GM19452 (cell line): Measurements from ENCODE around the gene FOXN1.

Source experiments
- ATAC-seq: cut with Tn5 transposase; IDR thresholded peaks from one replicate; pipeline ENCODE4 v1.9.1; 2021; ENCODE audit not compliant: unreplicated experiment

FOXN1 gene

DNA sequence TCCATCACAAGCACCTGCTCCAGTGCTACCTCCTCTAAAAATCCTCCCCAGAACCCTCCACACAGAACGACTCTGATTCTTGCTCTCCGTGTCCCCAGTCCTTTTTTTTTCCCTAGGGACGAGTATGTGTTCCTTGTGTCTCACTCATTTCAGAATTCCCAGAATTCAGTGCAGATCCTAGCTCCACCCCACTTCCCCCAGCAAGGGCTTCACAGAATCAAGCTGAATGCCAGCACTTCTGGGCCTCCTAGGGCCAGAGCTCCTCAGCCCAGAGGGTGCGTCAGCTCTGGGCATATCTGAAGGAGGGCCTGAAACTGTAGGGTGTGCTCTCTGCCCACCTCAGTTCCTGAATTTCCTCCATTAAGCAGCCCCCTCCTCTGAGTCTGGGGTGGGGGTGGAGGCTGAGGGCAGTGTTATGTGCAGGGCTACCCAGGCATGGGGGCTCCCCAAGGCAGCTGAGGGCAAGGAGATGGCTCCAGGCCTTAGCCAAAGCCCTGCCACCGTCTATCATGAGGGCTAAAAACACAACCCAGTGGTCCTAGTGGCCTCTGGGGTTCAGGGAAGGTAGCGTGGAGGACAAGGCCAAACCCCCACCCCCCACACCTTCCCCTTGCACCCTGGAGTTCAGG is 39.8 kb downstream of the FOXN1 start:
- no peak for ATAC-seq

DNA sequence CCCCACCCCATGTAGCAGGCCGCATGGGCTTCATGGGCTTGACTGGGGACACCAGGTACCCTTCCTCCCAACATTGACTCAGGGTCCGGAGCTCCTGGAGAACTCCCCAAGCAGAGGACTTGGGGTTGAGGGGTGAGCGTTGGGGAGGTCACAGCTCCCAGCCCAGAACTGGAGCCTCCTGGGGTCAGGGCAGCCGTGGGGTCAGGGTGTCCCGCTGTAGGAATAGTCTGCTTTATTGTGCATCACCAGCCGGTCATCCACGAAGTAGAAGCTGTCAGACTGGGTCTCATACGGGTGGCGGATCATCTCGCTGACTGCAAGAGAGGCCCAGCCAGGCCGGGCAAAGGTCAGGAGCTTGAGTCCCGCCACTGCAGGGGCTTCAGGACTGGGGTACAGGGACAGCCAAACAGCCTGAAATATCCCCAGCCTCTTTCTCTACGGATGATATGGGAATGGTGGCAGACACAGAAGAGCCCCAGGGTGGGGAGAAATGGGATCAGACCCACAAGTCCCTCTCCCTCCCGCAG is 41.0 kb downstream of the FOXN1 start:
- ATAC-seq = no peak

DNA sequence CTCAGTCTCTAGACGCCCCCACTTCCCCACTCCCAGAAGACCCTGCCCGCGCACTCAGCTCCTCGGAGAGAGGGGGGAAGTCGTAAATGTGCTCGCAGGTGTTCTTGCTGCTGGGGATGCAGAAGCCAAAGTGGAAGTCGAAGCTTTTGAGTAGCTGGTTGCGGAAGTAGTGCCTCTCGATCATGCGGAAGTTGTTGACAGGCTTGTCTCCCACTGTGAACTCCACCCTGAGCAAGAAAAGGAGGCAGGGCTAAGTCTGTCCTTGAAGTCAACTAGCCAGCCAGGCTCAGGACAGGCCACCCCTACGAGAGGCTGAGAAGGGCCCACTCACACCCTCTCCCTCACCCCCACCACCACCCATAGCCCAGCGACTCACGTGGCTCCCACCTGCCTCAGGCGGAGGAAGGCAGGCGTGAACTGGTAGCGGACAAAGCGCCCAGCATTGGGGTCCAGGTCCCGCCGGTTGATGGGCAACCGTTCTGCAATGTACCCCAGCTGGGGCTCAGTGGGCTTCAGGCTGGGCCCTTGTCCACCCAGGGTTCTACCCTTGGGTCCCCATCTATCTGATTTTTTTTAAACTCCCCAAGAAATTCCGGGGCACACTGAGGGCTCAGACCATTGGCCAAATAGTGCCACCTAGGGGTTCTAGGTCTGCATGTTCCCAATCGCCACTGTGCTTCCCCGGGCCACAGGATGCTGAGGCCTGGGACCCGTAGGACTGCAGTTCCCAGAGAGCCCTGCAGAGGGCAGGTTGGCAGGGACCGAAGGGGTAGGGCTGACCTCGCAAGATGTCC is 41.7 kb downstream of the FOXN1 start:
- peak; percentile 41 for ATAC-seq

DNA sequence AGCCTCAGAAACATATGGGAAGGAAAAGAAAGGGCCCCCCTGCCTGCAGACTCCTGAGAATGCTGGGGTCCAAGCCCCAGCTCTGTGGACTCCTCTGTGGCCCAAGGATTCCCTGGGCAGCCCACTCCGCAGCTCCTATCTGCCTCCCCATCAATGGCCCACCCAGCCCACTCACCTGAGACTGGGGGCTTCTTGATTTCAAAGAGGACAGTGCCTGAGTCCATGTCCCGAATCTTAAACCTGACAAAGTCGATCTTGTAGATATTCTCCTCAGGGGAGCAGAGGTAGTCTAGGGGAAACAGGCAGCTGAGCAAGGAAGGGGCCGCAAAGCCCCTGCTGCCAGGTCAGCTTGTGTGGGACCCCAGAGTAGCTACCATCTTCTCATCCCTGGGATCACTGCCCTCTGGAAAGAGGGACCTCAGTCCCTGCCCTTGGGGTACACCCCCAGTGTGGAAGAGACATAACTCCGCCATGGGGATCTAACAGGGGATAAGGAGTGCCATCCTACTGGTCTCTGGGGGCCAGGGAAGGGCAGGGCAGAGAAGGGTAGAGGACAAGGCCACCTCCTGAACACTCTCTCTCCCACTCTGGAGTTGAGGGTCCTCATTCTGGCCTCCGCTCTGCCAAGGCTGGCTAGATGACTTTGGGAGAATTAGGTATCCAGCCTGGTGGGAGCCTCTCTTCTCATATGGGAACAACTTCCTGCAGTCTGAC is 42.4 kb downstream of the FOXN1 start:
- no peak for ATAC-seq

DNA sequence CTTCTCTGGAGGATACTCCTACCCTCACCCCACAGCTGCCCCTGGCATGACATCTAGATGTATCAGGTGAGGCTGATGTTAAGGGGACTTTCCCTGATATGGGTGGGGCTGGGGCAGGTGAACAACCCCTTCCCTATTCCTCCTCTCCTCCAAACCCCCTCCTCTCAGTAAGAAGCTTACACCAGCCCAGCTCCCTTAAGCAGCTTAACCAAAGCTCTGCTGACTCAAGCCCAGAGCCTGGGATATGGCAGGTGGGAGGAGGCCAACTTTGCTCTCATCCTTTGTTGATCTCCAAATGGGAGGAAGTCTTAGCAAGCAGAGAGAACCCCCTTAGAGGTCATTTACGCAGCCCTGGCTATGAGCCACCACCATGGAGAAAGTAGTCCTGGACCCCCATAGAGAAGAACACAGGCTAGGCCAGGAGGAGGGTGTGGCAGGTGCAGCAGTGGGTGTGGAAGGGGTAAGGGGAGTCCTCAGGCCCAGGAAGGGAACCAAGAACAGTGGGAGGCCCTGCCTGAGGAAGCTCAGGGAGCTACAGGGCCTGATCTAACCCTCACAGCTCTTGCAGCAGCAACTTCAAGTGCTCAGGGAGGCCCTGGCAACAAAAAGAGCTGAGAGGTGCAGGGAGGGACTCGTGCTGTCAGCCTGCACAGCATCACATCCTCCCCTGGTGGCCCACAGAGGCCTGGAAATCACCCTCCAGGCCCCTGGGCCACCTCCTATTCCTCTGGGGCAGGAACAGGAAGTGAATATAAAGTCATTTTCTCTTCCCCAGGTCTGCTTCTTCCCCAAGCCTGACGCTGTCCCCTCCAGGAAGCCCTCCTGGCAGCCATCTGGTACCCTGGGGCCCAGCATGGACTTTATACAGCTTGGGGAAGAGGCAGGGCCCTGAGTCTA is 43.3 kb downstream of the FOXN1 start:
- ATAC-seq = peak; percentile 43

DNA sequence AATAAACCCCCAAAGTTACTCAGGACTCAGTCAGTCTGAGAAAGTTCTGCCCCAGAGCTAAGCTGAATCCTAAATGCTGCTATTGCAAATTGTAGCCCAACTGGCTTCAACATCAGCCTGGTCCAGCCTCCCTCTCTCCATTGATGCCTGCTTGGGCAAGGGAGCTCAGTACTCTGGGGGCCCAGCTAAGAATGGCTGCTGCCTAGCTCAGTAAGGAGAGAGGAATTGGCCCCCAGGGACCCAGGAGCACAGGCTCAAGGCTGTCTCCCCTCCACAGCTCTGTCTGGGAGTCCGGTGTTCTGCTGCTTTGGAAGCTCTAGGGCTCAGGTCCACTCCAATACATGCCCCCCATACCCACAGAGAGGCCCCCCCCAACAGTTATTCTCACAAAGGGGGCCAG is 44.7 kb downstream of the FOXN1 start:
- ATAC-seq = no peak

DNA sequence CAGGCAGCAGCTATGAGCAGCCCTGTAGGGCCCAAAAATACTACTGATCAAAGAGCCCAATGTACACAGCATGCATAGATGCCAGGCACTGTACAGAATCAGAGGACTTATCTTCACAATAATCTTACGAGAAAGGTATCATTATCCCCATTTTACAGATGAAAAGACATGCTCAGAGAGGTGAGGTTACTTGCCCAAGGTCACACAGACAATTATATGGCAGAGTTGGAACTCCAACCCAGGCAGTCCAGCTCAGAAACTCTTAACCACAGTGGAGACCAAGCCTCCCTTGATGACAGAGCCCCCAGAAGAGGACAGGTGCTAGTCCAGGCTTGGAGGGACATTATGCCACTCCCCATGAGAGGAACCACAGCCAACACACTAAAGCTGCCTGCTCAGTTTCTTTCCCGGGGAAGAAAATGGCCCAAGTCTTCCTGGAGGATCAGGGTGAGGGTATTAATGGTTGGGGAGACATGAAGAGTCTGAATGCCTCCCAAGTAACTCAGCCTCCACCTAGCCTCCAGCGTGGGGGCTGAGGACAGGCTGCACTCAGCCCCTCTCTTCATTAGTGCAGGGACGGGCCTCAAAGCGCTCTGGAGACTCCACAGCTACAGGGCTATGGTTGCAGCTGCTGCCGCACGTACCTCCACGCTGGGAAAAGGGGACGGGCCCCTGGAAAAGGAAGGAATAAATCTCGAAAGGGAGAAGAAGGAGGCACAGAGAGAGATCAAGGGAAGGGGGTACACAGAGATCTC is 45.5 kb downstream of the FOXN1 start:
- no peak for ATAC-seq

DNA sequence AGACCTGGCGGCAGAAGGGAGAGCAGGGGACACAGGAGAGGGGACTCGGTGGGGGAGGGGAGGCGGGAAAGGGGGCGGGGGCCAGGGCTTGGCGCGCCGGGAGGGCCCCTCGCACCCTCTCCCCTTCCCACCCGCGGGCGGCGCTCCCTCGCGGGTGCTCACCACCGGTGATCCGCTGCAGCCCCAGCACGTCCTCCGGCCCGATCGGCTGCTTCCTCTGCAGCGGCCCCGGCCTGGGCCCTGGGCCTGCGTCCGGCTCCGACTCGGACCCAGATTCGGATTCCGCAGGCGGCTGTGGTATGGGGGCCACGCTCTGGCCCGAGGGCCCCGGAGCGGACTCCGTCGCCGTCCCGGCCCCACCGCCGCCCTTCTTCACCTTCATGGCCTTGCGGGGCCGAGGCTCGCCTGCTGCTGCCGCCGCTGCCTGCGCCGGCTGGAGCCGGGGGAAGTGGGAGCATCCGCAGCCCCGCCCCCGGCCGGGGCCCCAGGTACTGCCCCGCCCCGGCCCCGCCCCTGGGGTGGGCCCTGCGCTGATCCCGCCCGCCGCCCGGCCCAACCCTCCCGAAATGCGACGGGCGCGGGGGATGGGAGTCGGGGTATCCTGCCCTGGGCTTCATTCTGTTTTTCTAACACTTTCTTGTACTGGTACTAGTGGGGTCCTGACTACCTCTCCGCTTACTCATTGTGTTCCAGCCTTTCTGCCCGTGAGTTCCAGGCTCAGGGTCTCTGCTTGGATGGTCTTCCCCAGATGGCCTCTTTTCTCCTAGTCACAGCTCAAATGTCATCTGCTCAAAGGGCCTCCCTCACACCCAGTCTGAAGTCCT is 46.2 kb downstream of the FOXN1 start, which contains the start of gene UNC119:
Gene UNC119 (minus strand): TSS at position 449 of the 824 bp plus-strand sequence. CDS start 67 bp downstream, at position 382.
- ATAC-seq = peak; percentile 53

DNA sequence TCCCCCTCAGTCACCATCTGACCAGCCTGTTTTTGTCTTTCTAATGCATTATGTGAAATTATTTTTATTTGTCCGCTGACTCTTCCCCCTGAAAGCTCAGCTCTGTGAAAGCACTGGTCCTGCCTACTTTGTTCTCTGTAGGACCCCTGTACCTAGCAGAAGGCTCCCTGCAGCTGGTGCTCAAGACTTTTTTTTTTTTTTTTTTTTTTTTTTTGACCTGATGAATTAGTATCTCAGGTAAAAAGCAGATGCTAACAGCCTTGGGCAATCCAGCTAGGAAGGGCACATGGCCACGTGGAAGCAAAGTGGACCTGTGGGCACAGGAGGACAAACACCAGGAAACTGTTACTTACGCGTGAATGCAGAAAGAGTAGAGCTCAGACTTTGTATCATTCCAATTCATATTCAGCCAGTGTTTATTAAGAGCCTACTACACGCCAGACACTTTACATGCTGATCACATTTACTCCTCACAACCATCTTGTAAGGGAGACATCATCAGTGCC is 46.9 kb downstream of the FOXN1 start:
- no peak for ATAC-seq

DNA sequence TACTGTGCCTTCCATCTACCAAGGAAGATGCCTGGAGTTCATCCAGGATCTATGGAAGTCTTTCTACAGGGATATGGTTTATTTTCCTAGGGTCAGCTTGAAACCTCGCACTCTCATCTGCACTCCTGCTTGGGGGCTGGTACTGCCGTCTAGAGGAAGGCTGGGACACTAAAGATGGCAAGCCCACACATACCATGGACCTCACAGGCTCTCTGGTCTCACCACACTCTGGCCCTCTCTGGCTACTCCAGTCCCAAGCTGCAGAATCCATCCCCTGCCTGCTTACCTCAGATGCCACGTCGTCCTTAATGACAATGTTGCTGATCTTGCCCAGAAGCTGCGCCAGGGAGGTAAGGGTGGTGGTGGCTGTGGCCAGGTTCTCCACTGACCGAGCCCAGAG is 48.4 kb downstream of the FOXN1 start:
- ATAC-seq = no peak

DNA sequence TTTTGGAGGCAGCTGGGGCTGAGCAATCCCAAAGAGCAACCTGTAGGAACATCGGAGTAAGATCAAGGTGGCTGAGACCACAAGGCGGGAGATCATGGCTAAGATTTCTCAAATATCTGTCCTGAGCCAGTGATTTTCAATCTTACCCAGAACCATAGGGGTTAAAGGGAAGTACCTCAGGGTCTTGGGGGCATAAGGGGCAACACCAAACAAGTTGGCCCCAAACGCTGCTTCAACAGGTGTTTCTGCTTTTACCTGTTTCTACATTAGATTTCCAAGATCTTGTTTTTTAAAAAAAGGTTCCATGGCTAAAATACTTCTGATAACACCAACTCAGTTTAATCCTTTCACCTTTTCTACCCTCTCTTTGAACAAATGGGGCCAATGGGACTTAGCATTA is 48.9 kb downstream of the FOXN1 start:
- ATAC-seq = no peak

DNA sequence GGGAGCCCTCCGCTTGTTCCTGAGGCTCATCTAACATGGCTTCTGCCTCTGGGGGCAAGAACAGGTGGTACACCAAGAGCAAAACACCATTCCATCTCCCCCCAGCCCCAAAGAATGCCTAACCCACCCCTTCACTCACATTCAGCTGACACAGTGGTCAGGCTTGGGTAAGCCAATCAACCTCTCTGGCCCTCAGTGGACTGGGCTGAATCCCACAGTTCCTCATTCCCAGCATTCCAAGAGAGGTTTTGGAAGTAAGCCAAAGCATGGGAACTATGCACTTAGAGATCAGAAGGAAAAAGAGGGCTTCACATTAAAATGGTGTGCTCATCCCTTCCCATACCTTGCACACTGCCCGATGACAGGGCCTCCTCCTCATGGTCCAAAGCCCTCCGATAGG is 57.3 kb downstream of the FOXN1 start:
- ATAC-seq = no peak

DNA sequence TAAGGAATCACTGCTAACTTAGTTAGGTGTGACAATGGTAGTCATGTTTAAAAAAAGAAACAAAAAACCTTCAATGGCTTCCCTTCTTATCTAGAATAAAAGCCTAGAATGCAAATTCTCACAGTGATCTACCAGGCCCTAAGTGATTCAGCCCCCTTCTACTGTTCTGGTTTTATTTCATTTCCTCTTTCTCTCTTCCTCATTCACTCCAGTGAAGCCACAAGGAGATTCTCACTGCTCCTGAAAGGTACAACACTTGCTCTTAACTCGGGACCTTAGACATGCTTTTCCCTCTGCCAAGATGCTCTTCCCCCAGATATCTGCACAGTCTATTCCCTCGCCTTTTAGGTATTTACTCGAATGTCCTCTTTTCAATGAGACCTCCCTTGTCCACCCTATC is 61.5 kb downstream of the FOXN1 start:
- ATAC-seq = no peak

DNA sequence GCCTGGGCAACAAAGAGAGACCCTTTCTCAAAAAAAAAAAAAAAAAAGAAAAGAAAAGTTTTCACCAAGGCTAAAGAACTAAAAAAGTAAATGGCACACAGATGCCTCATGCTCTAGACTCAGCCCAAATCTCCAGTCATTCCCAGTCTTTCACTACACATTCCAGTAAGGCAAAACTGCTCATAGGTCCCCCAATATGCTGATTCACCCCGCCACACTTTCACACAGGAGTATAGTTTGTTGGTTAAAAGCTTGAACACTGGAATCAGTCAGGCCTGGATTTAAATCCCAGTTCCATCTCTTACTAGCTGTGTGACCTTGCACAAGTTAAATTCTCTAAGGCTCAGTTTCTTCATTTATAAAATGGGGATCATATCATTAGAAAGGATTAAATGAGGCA is 63.3 kb downstream of the FOXN1 start:
- no peak for ATAC-seq

DNA sequence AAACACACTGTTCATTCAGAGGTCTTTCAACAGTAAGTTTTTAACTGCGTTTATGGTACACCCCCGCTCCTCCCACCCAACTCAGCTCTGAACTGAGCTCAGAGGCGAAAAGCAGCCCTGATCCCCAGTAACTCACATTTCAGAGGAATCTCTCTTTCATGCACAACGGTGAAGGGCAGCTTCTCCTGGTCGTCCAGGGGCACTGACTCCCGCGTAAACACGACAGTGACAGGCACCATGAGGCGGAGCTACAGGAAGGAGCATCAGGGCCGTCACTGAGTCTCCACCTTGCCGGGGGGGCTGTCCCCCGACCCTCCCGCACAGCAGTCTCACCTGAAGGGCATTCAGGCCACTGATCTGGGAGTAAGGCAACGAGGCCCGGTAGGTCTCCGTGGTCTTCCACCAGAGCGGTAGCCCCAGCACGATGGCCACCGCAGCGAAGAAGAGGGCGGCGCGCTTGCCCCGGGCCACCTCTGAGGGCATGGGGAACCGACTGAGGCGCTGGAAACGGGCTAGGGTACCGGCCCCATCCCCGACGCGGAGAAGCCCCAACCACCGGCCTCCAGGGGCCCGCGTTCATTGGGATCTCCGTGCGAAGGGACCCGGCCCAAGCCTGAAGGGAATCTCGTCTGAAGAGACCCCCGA is 64.7 kb downstream of the FOXN1 start:
- ATAC-seq = peak; percentile 25

DNA sequence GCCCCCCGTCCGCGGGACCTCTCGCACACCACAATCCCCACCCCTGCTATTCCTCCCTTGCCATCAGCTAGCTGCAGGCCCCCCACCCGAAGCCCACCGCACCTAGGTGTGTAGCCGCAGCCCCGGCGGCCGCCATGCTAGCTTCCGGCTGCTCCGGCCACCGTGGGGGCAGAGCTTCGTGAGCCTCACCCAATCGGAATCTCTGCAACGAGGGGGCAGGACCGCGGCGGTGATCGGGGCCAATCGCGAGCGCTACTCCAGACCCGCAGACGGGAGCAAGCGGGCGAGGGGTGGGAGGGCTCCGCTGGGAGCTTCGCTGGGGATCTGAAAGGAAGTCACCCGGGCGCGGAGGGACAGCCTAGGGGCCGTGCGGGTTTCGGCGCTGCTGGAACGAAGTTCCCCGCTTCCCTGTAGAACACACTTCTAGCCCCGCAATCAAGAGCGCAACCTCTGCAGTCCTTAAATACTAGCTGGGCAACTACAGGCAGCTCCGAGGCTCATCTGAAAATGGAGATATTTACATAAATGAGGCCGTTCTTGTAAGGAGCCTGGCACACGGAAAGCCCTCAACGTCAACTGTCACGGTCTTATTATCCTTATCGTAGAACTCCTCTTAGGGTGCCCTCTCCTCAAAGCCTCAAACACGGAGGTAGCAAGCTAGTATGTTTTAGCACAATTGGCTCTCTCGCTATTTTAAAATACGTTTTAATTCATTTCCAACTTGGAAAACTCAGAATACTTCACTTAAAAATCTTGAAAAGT is 65.4 kb downstream of the FOXN1 start, which contains the start of gene PIGS:
Gene PIGS (minus strand): TSS at position 164 of the 762 bp plus-strand sequence. CDS start 28 bp downstream, at position 136.
- ATAC-seq = peak; percentile 84

DNA sequence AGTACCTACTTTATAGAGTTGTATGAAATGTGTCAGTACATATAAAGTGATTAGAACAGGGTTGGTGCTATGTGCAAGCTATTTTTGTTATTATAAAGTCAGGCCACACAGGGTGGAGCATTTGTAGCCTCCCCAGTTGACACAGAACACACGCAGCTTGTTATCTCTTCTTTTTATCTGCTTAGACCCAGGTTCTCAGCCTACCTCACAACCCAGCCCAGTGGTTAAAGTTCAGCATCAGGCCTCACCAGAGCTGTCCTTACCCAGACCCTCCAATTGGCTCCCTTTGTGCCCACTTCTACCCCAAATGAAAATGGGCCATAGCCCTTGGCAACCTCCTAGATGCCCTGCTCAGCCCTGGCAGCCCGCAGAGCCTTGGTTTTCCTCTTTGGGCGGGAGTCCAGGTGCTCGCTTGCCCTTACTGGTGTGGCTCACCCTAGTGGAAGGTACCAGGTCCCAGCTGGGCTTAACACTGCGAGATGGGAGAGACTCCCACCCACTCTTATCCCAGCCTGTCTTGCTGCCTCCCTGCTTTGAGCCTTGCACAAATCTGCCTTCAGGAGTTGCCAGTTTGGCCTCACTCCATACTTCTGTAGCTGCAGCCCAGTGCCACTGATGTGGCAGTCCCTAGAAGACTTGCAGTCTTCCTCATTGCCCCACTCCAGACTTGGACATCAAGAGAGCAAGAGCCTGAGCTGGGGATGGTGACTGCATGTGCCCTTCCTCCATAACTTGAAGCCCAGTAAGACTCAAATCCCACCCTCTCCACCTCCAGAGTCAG is 66.3 kb downstream of the FOXN1 start:
- no peak for ATAC-seq
